ENCODE results near the gene RNF32.

DNA sequence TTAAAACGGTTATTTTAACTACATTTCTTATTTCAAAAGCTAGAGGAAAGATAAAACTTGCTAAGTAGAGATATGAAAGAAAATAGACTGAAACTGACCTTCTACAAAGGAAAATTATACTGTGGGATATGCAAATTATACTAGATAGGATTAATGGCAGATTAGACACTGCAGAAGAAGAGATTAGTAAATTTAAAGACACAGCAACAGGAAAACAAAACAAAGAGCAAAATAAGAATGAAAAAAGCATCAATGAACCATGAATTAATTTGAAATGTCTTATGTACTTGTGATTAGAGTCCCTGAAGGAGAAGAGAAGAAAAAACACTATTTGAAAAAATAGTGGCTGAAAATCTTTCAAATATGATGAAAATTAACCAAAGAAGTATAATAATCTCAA is 52.3 kb downstream of the RNF32 start:
- TF ChIP-seq CTCF (IDR thresholded peaks at IDR 0.05; ENCODE audit: low read length), result no peak
- TF ChIP-seq EZH2 (IDR thresholded peaks at IDR 0.05; ENCODE audit: borderline replicate concordance, low read length), result no peak
